NCI-H1436 treated with DMSO at 0.1 percent for 48 hours (cell line): ENCODE results near the gene RAB36.

Experiments
- DNase-seq: peaks from one replicate; lab custom pipeline; 2025; lab: John Stamatoyannopoulos, UW

The RAB36 gene

GRCh38 chr22:23108249-23109078 is 36.8 kb upstream of the RAB36 start:
- no peak for DNase-seq

GRCh38 chr22:23109079-23109347 is 36.3 kb upstream of the RAB36 start:
- DNase-seq = no peak

GRCh38 chr22:23109441-23109978 is 35.8 kb upstream of the RAB36 start:
- DNase-seq = no peak

GRCh38 chr22:23110190-23110921 is 34.9 kb upstream of the RAB36 start:
- no peak for DNase-seq

GRCh38 chr22:23110922-23111527 is 34.3 kb upstream of the RAB36 start:
- DNase-seq = no peak

- no peak for DNase-seq
These were observed 32.7 kb upstream of the RAB36 start for GRCh38 chr22:23112472-23113012.

GRCh38 chr22:23113067-23113846 is 32.0 kb upstream of the RAB36 start:
- DNase-seq = no peak

GRCh38 chr22:23113847-23114720 is 31.2 kb upstream of the RAB36 start:
- no peak for DNase-seq

GRCh38 chr22:23114721-23115020 is 30.6 kb upstream of the RAB36 start:
- DNase-seq = no peak

GRCh38 chr22:23115369-23115768 is 29.9 kb upstream of the RAB36 start:
- DNase-seq = no peak

GRCh38 chr22:23115825-23116494 is 29.3 kb upstream of the RAB36 start:
- DNase-seq = no peak

GRCh38 chr22:23116506-23117263 is 28.6 kb upstream of the RAB36 start:
- DNase-seq = no peak

GRCh38 chr22:23117275-23117674 is 28.0 kb upstream of the RAB36 start:
- DNase-seq = no peak

GRCh38 chr22:23117891-23118646 is 27.2 kb upstream of the RAB36 start:
- no peak for DNase-seq

- no peak for DNase-seq
These were observed 26.4 kb upstream of the RAB36 start for GRCh38 chr22:23118647-23119493.

GRCh38 chr22:23119494-23120414 is 25.5 kb upstream of the RAB36 start:
- DNase-seq = no peak

GRCh38 chr22:23120415-23120899 is 24.8 kb upstream of the RAB36 start:
- DNase-seq = no peak
